ENCODE results near the gene ACKR4. TPM values are rescaled to one million over a fixed set of nuclear protein-coding genes. Genes with fewer than 3 reads are reported as not detected.

ACKR4 gene
- total RNA-seq, 6 donors from 2014 or later, result 3.7 to 8.5 (median 7.2) TPM; not detected in 1

DNA sequence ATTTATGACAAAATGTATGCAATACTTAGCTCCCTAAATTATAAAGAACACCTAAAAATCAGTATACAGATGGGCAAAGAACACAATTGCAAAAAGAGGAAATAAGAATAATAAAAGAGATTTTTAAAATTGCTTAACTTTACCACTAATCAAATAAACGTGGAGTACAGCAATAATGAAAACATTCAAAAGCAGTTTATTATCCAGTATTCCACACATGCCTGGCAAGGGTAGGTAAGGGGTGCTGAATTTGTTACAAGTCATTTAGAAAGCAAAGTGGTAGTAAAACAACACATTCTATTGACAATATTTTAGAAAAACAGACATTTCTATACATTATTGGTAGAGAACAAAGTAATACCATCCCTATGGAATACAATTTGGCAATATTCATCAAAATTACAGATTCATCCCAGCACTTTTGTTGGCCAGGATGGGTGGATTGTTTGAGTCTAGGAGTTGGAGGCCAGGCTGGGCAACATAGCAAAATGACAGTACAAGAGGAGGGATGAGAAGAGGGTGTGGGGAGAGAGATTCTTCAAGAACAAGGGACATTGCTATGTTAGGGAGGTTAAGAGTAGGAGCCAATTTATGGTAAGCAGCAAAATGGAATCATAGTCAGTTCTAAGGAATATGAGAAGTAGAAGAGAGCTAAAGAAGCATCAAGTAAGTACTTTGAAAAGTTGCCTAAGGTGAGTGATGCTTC is 3.7 kb upstream of the ACKR4 start:
- TF ChIP-seq EP300 (IDR thresholded peaks at IDR 0.05) (no peak), POLR2AphosphoS5 (IDR thresholded peaks at IDR 0.05) (no peak), POLR2A (IDR thresholded peaks at IDR 0.05) (no peak)
- TF ChIP-seq, protein P1, sequence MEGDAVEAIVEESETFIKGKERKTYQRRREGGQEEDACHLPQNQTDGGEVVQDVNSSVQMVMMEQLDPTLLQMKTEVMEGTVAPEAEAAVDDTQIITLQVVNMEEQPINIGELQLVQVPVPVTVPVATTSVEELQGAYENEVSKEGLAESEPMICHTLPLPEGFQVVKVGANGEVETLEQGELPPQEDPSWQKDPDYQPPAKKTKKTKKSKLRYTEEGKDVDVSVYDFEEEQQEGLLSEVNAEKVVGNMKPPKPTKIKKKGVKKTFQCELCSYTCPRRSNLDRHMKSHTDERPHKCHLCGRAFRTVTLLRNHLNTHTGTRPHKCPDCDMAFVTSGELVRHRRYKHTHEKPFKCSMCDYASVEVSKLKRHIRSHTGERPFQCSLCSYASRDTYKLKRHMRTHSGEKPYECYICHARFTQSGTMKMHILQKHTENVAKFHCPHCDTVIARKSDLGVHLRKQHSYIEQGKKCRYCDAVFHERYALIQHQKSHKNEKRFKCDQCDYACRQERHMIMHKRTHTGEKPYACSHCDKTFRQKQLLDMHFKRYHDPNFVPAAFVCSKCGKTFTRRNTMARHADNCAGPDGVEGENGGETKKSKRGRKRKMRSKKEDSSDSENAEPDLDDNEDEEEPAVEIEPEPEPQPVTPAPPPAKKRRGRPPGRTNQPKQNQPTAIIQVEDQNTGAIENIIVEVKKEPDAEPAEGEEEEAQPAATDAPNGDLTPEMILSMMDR (IDR thresholded peaks at IDR 0.05), result no peak
- H3K4me1 ChIP-seq, result peaks cover 0 to 9% (median 3%) of the 10 kb centered on the region in 4 donors
- DNase-seq, result no peak
- 41 to 53% methylated on average over 1 of the region's 1 CpG for WGBS, 2 donors
- no peaks in the 10 kb centered on the region for H3K9me3 ChIP-seq
- H3K4me3 ChIP-seq, result no peak overlapping the region
- ATAC-seq (ENCODE audit: low FRiP score in 2 of 2), result peak in 1 of 2 donors; percentile 45
- peaks cover 0 to 3% (median under 1%) of the 10 kb centered on the region in 4 donors for H3K36me3 ChIP-seq
- H3K27ac ChIP-seq, result no peak overlapping the region
- no peaks in the 10 kb centered on the region for H3K27me3 ChIP-seq

DNA sequence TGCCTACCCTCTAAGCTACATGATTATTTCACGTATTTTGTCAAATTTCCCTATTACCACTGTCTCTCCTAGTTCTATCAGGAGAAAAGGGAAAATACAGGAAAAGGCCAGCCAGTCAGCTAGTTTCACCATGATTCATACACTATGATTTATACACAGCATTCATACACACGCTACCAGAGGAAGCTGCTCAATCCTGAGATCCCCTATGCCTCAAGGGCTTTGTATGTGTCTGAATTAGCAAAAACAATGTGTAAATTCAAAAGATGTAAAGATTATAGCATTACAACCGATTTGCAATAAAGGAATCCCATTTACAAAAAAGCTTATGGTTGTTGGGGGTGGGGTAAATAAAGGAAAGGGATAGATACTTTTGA is 3.1 kb upstream of the ACKR4 start:
- no peak overlapping the region for H3K4me3 ChIP-seq
- no peak overlapping the region for H3K27ac ChIP-seq
- TF ChIP-seq POLR2A (IDR thresholded peaks at IDR 0.05) (no peak), EP300 (IDR thresholded peaks at IDR 0.05) (no peak), POLR2AphosphoS5 (IDR thresholded peaks at IDR 0.05) (no peak)
- TF ChIP-seq, protein P1 (IDR thresholded peaks at IDR 0.05), result no peak
- peaks cover 0 to 9% (median 3%) of the 10 kb centered on the region in 4 donors for H3K4me1 ChIP-seq
- H3K36me3 ChIP-seq, result peaks cover 0 to 5% (median 2%) of the 10 kb centered on the region in 4 donors
- ATAC-seq (ENCODE audit: low FRiP score in 2 of 2) (peak in 1 of 2 donors; percentile 79), DNase-seq (no peak)
- H3K27me3 ChIP-seq, result no peaks in the 10 kb centered on the region
- H3K9me3 ChIP-seq, result no peaks in the 10 kb centered on the region
- WGBS, 2 donors, result 78 to 80% methylated on average over 3 of the region's 3 CpGs

DNA sequence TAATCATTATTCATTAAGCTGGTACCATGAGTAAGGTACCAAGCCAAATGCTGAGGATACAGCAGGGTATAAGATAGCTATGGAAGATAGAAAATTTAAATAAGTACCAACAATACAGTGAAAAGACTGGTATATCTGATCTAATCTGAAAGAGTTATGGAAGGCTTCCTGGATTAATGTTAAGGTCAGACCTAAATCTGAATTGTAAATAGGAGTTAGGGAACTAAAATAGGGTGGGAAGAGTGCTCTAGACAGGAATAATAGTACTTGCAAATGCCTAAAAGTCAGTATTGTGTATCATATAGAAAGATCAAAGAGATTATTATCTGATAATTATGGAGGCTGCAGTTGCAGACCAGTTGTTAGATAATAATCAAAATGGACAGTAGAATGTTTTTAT is 2.6 kb upstream of the ACKR4 start:
- Histone ChIP-seq H3K27me3 (no peaks in the 10 kb centered on the region), H3K27ac (peak overlapping the region in 1 of 4 donors; percentile 1), H3K36me3 (peaks cover 0 to 5% (median 2%) of the 10 kb centered on the region in 4 donors), H3K4me3 (no peak overlapping the region), H3K4me1 (peaks cover 0 to 9% (median 6%) of the 10 kb centered on the region in 4 donors), H3K9me3 (no peaks in the 10 kb centered on the region)
- no peak for TF ChIP-seq EP300 (IDR thresholded peaks at IDR 0.05)
- TF ChIP-seq POLR2AphosphoS5 (IDR thresholded peaks at IDR 0.05), result no peak
- TF ChIP-seq POLR2A (IDR thresholded peaks at IDR 0.05), result no peak
- TF ChIP-seq, protein P1 (IDR thresholded peaks at IDR 0.05), result no peak
- DNase-seq (no peak), ATAC-seq (ENCODE audit: low FRiP score in 2 of 2) (no peak)

DNA sequence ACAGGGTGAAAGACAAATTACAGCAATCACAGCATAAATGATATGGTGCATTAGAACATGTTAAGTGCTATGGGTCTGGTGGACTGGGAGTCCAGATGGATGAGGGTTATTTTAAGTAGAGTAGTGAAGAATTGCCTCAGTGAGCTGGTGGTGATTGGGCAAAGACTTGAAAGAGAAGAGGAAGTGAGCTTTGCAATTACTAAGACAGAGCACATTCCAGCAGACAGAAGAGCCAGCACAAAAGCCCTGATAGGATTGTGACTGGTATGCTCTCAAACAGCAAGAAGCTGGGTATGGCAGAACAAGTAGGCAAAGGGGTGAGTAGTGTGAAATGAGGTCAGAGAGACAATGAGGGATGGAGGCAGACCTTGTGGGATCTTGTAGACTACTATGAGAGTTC is 2.1 kb upstream of the ACKR4 start:
- DNase-seq, result no peak
- no peaks in the 10 kb centered on the region for H3K27me3 ChIP-seq
- TF ChIP-seq POLR2AphosphoS5 (IDR thresholded peaks at IDR 0.05), result no peak
- no peak for TF ChIP-seq EP300 (IDR thresholded peaks at IDR 0.05)
- TF ChIP-seq, protein P1 (IDR thresholded peaks at IDR 0.05), result no peak
- no peak for TF ChIP-seq POLR2A (IDR thresholded peaks at IDR 0.05)
- no peaks in the 10 kb centered on the region for H3K9me3 ChIP-seq
- peaks cover 0 to 5% (median 1%) of the 10 kb centered on the region in 4 donors for H3K36me3 ChIP-seq
- ATAC-seq (ENCODE audit: low FRiP score in 2 of 2), result peak in 1 of 2 donors; percentile 60
- peak overlapping the region in 1 of 4 donors; percentile 1 for H3K27ac ChIP-seq
- H3K4me3 ChIP-seq, result no peak overlapping the region
- peaks cover 0 to 9% (median 6%) of the 10 kb centered on the region in 4 donors for H3K4me1 ChIP-seq

DNA sequence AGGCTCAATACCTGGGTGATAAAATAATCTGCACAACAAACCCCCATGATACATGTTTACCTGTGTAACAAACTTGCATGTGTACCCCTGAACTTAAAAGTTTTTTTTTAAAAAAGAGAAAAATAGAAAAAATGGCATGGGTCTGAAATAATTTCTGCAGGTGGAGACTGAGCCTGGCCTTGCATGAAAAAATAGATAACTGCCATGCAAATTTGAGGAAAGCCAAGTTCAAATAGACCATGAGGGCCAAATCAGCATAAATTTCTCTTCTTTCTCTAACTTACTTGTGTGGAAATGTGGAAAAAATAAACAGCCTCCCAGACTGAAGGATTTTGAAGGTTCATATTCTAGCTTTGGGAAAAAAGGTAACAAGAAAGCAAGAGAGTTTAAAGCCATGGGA is 744 bp upstream of the ACKR4 start:
- TF ChIP-seq POLR2A (IDR thresholded peaks at IDR 0.05), result no peak
- TF ChIP-seq POLR2AphosphoS5 (IDR thresholded peaks at IDR 0.05), result no peak
- Histone ChIP-seq H3K27ac (peak overlapping the region in 1 of 4 donors; percentile 67), H3K27me3 (no peaks in the 10 kb centered on the region), H3K36me3 (peaks cover 0 to 5% (median 0%) of the 10 kb centered on the region in 4 donors), H3K4me3 (no peak overlapping the region), H3K4me1 (peaks cover 0 to 9% (median 6%) of the 10 kb centered on the region in 4 donors), H3K9me3 (no peaks in the 10 kb centered on the region)
- DNase-seq (no peak), ATAC-seq (ENCODE audit: low FRiP score in 2 of 2) (no peak)
